ENCODE results near the gene SMAD6.

DNA sequence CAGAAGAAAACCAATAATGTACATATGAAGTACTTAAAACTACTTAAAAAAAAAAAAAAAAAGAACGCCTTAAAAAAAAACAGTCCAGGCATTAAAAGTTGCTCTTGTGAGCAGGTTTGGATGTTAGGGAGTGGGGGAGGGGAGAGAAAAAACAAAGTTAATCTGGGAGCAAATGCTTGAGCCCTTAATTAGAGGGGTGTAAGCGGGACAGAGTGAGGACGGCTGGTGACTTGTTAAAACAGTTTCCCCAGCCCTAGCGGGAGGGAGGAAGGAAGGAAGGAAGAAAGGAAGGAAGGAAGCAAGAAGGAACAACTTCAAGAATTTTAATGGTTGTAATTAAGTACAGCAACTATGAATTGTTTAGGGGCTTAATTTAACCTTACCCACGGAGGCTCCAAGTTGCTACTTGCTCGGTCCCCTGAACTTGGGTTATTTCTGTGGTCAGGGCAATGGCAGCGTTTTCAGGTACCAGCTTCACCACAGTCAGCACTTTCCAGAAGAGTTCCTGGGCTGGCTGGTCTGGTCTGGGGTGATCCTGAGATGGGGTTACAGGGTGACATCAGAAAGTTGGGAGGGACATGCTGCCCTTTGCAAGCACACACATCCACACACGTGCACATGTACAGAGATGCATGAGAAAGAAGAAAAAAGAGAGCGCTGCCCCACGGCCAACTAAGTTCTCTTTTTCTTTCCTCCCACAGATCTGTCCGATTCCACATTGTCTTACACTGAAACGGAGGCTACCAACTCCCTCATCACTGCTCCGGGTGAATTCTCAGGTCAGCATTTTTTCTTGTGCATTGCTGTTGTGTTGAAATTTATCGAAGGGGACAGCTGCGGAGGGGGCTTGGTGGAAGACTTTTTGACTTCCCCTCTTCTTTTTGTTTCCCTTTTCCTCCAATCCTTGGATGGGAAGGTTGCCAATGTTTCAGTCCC lies 14.0 kb downstream of the SMAD6 start:
- TF ChIP-seq CTCF (IDR thresholded peaks at IDR 0.05), result no peak
- TF ChIP-seq POLR2A (IDR thresholded peaks at IDR 0.05), result no peak

All from body of pancreas (tissue), 4 donors.